GM20000 (cell line): ENCODE measurements around the gene PTPRG.

Experiments used
- DNase-seq: peaks from one replicate; pipeline ENCODE4 v3.0.0; 2012; ENCODE audit warnings: low spot score
- CTCF ChIP-seq: IDR thresholded peaks from 2 replicates; pipeline ENCODE4 v1.5.1; 2012; ENCODE audit warnings: mild to moderate bottlenecking, control low read depth; ENCODE audit errors: extremely low read depth, missing control alignments

Gene PTPRG

GRCh38 chr3:62293051-62293780 lies 731.8 kb downstream of the PTPRG start:
- no peak for TF ChIP-seq CTCF
- no peak for DNase-seq

- DNase-seq, result no peak
- TF ChIP-seq CTCF, result no peak
Observed at GRCh38 chr3:62295571-62295970, 734.2 kb downstream of the PTPRG start.

GRCh38 chr3:62300617-62301016 lies 739.2 kb downstream of the PTPRG start:
- no peak for DNase-seq
- no peak for TF ChIP-seq CTCF

GRCh38 chr3:62312201-62312600 lies 750.8 kb downstream of the PTPRG start:
- no peak for TF ChIP-seq CTCF
- DNase-seq, result no peak

- no peak for TF ChIP-seq CTCF
- no peak for DNase-seq
Observed at GRCh38 chr3:62316525-62316924, 755.2 kb downstream of the PTPRG start.

- no peak for DNase-seq
- no peak for TF ChIP-seq CTCF
Observed at GRCh38 chr3:62318365-62318751, 757.0 kb downstream of the PTPRG start.

GRCh38 chr3:62318752-62319569 lies 757.6 kb downstream of the PTPRG start:
- TF ChIP-seq CTCF, result no peak
- DNase-seq, result peak; percentile 28
